ENCODE data around the gene WDFY2.

WDFY2 gene

DNA sequence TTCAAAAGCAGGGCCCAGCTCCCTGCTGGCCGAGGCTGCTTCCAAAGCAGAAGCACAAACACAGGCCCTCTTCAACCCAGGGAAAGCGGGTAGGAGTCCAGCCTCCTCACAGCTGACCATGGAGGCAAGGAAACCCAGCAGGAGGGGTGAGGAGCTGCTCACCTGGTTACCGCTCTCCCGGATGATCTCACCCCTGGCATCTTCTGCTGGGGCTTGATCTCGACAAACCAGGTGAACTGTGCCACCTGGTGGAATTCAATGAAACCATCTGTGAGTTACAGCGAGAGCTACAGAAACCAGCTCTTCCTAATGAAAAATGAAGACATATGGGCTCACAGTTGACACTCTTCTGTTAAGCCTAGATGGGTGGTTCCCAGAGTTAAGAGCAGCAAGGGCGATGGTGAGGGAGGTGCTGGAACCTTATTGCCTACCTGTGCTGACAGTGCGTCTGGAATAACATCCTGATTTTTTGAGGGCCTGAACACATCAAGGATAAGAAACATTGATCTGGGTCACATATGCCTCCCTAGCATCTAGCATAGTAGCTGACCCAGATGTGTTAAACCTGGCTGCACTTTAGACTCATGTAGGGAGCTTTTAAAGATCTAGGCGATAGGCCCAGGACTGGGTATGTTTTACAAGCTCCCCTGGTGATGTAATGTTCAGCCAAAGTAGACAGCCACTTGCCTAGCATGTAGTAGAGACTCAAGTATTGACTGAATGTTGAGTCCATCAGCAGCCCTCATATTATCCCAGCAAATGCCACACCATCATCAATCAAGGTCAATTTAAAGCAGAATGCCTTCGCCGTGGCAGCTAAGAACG, 213.6 kb downstream of the WDFY2 start:
- DNase-seq (ENCODE audit: low spot score): peak; percentile 51

GRCh38 chr13:51799261-51799660, 215.0 kb downstream of the WDFY2 start:
- DNase-seq (ENCODE audit: low spot score): no peak

- DNase-seq (ENCODE audit: low spot score): no peak
Observed at GRCh38 chr13:51800486-51800885, 216.2 kb downstream of the WDFY2 start.

GRCh38 chr13:51801631-51802099, 217.4 kb downstream of the WDFY2 start:
- DNase-seq (ENCODE audit: low spot score): no peak

GRCh38 chr13:51802631-51803418, 218.6 kb downstream of the WDFY2 start:
- no peak for DNase-seq (ENCODE audit: low spot score)

- DNase-seq (ENCODE audit: low spot score): peak; percentile 91
Observed at GRCh38 chr13:51803422-51804294, 219.4 kb downstream of the WDFY2 start, which contains the start of gene DHRS12. Gene DHRS12, minus strand, starts transcription at chr13:51804163. Its CDS starts 4,504 bp downstream, at chr13:51799659.

DNA sequence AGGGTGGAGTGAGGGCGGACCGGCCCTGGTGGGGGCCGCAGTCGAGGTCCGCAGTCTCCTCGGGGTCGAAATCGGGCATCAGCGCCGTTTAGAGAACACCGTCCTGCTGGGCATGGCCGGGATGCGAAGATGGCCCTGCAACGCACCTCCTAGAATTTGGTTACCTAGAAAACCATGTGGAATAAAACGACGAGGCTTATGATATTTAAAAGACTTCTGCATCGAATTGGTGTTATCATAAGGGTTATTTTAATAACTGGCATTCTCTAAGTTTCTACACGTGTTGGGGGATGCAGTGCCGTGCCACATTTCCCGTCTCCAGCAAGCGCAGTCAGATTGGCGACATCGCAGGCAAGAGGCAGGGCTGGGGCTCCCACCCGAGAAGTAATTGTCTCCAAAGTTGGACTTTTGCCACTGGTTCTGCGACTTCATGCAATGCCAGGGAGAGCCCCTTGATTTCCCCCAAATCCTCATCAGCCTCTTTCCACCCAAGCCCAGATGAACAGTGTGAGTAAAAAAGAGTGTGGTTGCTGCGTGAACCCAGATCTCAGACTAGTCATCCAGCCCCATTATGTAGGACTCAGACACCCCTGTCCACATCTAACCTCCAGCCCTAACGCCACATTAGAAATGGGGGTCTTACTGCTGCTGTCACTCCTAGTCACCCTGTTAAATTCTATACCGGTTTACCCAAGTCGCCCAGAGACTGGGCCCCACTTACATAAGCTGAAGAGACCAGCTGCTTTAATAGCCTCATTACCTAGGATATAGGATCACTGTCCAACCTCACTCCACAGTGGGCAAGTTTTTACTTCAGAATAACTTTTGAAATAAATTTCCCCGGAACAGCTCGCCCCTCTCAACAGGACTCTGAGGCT, 220.3 kb downstream of the WDFY2 start:
- no peak for DNase-seq (ENCODE audit: low spot score)

GRCh38 chr13:51805313-51805712, 221.1 kb downstream of the WDFY2 start:
- DNase-seq (ENCODE audit: low spot score): no peak

- DNase-seq (ENCODE audit: low spot score): no peak
Observed at GRCh38 chr13:51805925-51806324, 221.7 kb downstream of the WDFY2 start.

DNA sequence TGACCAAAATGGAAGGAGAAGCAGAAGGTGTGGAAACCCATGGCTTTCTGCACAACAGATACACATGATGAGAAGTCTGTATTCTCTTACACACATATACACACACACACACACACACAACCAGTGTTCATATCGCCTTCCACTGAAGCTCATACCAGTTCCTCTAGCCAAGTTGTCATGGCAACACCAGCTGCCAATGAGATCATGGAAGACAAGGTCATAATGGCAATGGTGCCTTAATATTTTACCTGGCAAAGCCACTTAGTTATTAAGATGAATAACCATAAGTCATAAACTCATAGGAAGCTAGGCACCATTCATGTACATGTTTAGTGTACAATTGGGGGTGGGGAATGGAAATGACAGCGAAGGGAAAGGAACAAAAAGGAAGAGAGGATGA, 222.3 kb downstream of the WDFY2 start:
- no peak for DNase-seq (ENCODE audit: low spot score)

- no peak for DNase-seq (ENCODE audit: low spot score)
Observed at GRCh38 chr13:51807041-51807440, 222.8 kb downstream of the WDFY2 start.

- no peak for DNase-seq (ENCODE audit: low spot score)
Observed at GRCh38 chr13:51808811-51809210, 224.5 kb downstream of the WDFY2 start.

- DNase-seq (ENCODE audit: low spot score): no peak
Observed at GRCh38 chr13:51811046-51811445, 226.8 kb downstream of the WDFY2 start.

DNA sequence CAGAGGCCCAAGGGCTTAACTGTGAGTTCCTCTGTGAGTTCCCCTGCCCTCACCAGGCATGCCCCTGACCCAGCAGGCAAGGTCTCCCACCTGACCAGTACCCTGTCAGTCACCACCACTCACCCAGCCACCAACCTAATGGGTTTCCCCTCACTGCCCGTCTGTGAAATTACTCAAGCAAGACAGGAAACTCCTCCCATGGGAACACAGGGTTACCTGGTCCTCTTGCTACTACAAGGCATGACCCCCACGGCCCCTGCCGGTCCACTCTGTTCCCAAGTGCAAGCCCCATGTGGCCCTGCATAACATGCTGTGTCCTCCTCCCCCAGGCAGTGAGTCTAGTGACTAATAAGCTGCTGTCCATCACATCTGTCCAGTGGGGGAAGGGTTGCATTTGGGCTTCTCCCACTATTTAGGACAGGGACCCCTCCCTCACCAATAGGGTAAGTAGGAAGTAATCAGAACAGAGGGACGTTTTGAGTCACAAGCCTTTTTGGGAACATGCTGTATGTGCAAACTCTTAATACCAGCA, 227.7 kb downstream of the WDFY2 start:
- no peak for DNase-seq (ENCODE audit: low spot score)

DNA sequence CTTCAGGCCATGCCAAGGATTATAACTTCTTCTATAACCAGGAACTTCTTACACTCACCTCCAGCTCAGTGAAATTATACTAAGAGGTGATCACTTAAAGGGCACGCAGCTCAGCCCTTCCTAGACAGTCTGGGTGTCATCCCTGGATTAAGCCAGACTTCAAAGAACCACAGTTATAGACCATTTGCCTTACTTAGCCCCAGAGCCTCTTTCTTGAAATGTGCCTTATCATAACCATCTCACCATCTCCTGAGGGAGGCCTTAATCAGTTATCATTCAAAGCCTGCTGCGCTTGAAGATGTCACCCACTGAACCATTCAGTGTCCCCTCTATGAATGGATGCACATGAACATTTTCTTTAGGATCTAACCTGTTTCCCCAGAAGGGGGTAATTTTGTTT, 229.8 kb downstream of the WDFY2 start:
- no peak for DNase-seq (ENCODE audit: low spot score)

GRCh38 chr13:51814825-51815650, 230.8 kb downstream of the WDFY2 start:
- DNase-seq (ENCODE audit: low spot score): peak; percentile 70

GRCh38 chr13:51815848-51816247, 231.6 kb downstream of the WDFY2 start:
- no peak for DNase-seq (ENCODE audit: low spot score)

- no peak for DNase-seq (ENCODE audit: low spot score)
Observed at GRCh38 chr13:51816604-51817249, 232.5 kb downstream of the WDFY2 start.

Data from LoVo (cell line).